PC-3 (cell line): ENCODE data around the gene IRAG1. TPM values are rescaled to one million over a fixed set of nuclear protein-coding genes. Genes with fewer than 3 reads are reported as not detected.

ENCODE experiments used
- ATAC-seq: fragments of 200-7000 bp; cut with Tn5 transposase; 2 replicates; pipeline ENCODE4 v1.9.1; 2020; ENCODE audit warnings: mild to moderate bottlenecking, moderate library complexity
- BruUV-seq: library from RNA; stranded (reverse); fragments of 400-500 nt; replicated peaks from 2 replicates; lab custom pipeline; 2021; lab: Mats Ljungman, UMichigan
- CTCF ChIA-PET: fragments of 300-600 bp; sonication (Branson Sonifier 250); formaldehyde crosslinking; loops from one replicate; lab custom pipeline; 2022; ENCODE audit warnings: antibody characterized with exemption; lab: Charles Lee
- POLR2A ChIA-PET: fragments of 300-600 bp; sonication (Branson Sonifier 250); formaldehyde crosslinking; loops from one replicate; lab custom pipeline; 2022; ENCODE audit warnings: antibody characterized with exemption; ENCODE audit not compliant: unreplicated experiment; lab: Charles Lee
- DNase-seq: peaks from one replicate; pipeline ENCODE4 v3.0.0-alpha.2; 2015
- H2AFZ ChIP-seq: fragments of 300-600 bp; sonication (generic); 2 replicates; pipeline ENCODE4 v1.6.0; 2016; ENCODE audit warnings: antibody characterized with exemption, low read length
- H3F3A ChIP-seq: fragments of 300-600 bp; sonication (generic); one replicate; pipeline ENCODE4 v1.6.0; 2017; ENCODE audit warnings: antibody characterized with exemption, low read length, control low read depth, mild to moderate bottlenecking; ENCODE audit not compliant: unreplicated experiment
- H3K27ac ChIP-seq: fragments of 300-600 bp; sonication (generic); 2 replicates; pipeline ENCODE4 v1.5.1; 2016; ENCODE audit warnings: mild to moderate bottlenecking, low read length
- H3K27me3 ChIP-seq: fragments of 300-600 bp; sonication (generic); 2 replicates; pipeline ENCODE4 v1.6.1; 2016; ENCODE audit warnings: low read length, mixed read lengths
- H3K36me3 ChIP-seq: fragments of 300-600 bp; sonication (generic); 2 replicates; pipeline ENCODE4 v1.6.1; 2016; ENCODE audit warnings: low read depth, mixed run types, low read length, mixed read lengths
- H3K4me1 ChIP-seq: fragments of 300-600 bp; sonication (generic); 2 replicates; pipeline ENCODE4 v1.5.1; 2016; ENCODE audit warnings: low read length; ENCODE audit not compliant: insufficient read depth
- H3K4me2 ChIP-seq: fragments of 300-600 bp; sonication (generic); 2 replicates; pipeline ENCODE4 v1.6.0; 2016; ENCODE audit warnings: low read length
- H3K4me3 ChIP-seq: fragments of 300-600 bp; sonication (generic); 2 replicates; pipeline ENCODE4 v1.5.1; 2016; ENCODE audit warnings: mild to moderate bottlenecking, low read length, mixed read lengths
- H3K79me2 ChIP-seq: fragments of 300-600 bp; sonication (generic); 2 replicates; pipeline ENCODE4 v1.6.1; 2017; ENCODE audit warnings: low read length, mixed read lengths
- H3K9ac ChIP-seq: fragments of 300-600 bp; sonication (generic); 2 replicates; pipeline ENCODE4 v1.6.0; 2016; ENCODE audit warnings: mild to moderate bottlenecking, low read length
- H3K9me2 ChIP-seq: fragments of 300-600 bp; sonication (generic); replicated peaks from 2 replicates; pipeline ENCODE4 v1.6.1; 2016; ENCODE audit warnings: mixed run types, low read length, mixed read lengths
- H3K9me3 ChIP-seq: fragments of 300-600 bp; sonication (generic); 2 replicates; pipeline ENCODE4 v1.6.1; 2016; ENCODE audit warnings: low read length, mixed read lengths
- H4K20me1 ChIP-seq: fragments of 300-600 bp; sonication (generic); 2 replicates; pipeline ENCODE4 v1.6.1; 2016; ENCODE audit warnings: low read length, mixed read lengths
- EZH2 ChIP-seq: fragments of 300-600 bp; sonication (generic); IDR thresholded peaks from one replicate; pipeline ENCODE4 v1.6.1; 2017; ENCODE audit warnings: antibody characterized with exemption, mild to moderate bottlenecking, low read length; ENCODE audit not compliant: unreplicated experiment
- EZH2phosphoT487 ChIP-seq: fragments of 300-600 bp; sonication (generic); IDR thresholded peaks from 2 replicates; pipeline ENCODE4 v1.6.1; 2018; ENCODE audit warnings: mild to moderate bottlenecking, antibody characterized with exemption, low read length, borderline replicate concordance
- intact Hi-C: fragments of 100-400 bp; cut with micrococcal nuclease; formaldehyde crosslinking; loops from 2 replicates; pipeline ENCODE4 v1.9.0; 2023
- total RNA-seq: library from RNA; depleted of rRNA; stranded (reverse); fragments of >200 nt; gene quantifications from 2 replicates; pipeline ENCODE4 v1.2.3, GENCODE V29; 2014
- TF ChIP-seq, protein P1 (sequence below): fragments of 300-600 bp; sonication (generic); conservative IDR thresholded peaks from 2 replicates; pipeline ENCODE4 v1.5.1; 2017; ENCODE audit warnings: antibody characterized with exemption, low read depth, mild to moderate bottlenecking, low read length

IRAG1 gene
- total RNA-seq, 1 experiment from 2014 or later = not detected

DNA sequence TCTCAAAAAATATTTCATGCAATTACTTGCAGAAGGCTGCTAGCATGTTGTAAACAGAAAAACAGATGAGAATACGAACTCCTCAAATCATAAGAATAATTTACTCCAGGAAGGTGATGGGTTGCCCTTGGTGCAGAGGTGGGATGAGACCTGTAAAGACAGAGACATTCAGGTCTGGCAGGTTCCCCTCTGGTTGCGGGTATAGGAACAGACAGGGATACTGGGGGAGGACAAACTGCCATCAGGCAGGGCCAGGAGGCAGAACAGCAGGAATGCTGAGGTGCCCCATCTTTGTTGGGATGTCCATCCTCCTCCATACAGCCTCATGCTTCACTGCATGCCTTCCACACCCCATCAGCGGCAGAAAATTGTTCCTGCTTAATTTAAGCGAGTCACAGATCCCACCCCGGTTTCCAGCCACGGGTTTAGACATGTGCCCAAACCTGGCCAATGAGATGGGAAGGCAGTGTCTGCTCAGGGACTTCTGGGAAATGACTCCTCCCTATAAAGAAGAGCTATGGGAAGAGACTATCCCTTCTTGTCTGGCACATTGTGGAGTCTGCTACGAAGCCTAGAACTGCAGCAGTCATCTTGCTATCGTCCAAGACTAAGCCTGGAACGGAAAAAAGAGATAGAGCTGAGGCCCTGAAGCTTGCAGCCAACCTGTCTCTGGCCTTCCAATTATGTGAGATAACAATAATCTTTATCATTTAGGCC is 23.1 kb upstream of the IRAG1 start:
- Histone ChIP-seq H3K9ac (no peak overlapping the region), H3K79me2 (no peaks in the 10 kb centered on the region), H3K4me1 (peaks cover 13% of the 10 kb centered on the region), H3K4me3 (no peak overlapping the region), H3K4me2 (0 out of 2 replicates have a peak overlapping the region, but pooled peaks have one; percentile 14), H3K36me3 (no peaks in the 10 kb centered on the region), H2AFZ (no peak overlapping the region), H3K9me2 (no peaks in the 10 kb centered on the region), H3K27ac (no peak overlapping the region), H3K27me3 (no peaks in the 10 kb centered on the region), H4K20me1 (no peaks in the 10 kb centered on the region), H3K9me3 (no peaks in the 10 kb centered on the region), H3F3A (no peaks in the 10 kb centered on the region)
- ATAC-seq = no peak
- intact Hi-C loops = no loop called here
- BruUV-seq = no TSS peak
- DNase-seq = no peak
- POLR2A ChIA-PET = no interaction called here
- TF ChIP-seq, protein P1, sequence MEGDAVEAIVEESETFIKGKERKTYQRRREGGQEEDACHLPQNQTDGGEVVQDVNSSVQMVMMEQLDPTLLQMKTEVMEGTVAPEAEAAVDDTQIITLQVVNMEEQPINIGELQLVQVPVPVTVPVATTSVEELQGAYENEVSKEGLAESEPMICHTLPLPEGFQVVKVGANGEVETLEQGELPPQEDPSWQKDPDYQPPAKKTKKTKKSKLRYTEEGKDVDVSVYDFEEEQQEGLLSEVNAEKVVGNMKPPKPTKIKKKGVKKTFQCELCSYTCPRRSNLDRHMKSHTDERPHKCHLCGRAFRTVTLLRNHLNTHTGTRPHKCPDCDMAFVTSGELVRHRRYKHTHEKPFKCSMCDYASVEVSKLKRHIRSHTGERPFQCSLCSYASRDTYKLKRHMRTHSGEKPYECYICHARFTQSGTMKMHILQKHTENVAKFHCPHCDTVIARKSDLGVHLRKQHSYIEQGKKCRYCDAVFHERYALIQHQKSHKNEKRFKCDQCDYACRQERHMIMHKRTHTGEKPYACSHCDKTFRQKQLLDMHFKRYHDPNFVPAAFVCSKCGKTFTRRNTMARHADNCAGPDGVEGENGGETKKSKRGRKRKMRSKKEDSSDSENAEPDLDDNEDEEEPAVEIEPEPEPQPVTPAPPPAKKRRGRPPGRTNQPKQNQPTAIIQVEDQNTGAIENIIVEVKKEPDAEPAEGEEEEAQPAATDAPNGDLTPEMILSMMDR = no peak
- TF ChIP-seq EZH2 (no peak), EZH2phosphoT487 (no peak)
- CTCF ChIA-PET = no interaction called here

DNA sequence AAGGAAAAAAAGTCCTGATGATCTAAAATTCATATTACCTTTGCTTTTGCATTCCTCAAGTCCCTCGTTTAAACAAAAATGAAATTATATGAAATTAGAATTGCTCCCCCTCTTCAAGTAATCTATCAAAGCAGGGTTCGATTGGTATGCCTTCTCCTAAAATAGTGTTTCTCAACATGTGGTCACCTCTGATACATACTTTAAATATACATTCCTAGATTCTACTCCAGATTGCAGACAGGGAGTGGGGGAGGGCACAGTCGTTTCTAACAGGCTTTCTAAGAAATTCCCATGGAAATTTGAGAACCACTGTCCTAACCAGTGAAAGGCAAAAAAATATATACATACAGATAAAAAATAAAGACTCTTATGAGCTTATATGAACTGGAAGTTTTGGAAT is 22.6 kb upstream of the IRAG1 start:
- ATAC-seq = no peak
- no peak overlapping the region for H3K27ac ChIP-seq
- 0 out of 2 replicates have a peak overlapping the region, but pooled peaks have one; percentile 14 for H3K4me2 ChIP-seq
- H3K36me3 ChIP-seq = no peaks in the 10 kb centered on the region
- H4K20me1 ChIP-seq = no peaks in the 10 kb centered on the region
- no peak overlapping the region for H3K4me3 ChIP-seq
- BruUV-seq = no TSS peak
- no peak overlapping the region for H2AFZ ChIP-seq
- POLR2A ChIA-PET = no interaction called here
- H3F3A ChIP-seq = no peaks in the 10 kb centered on the region
- no peaks in the 10 kb centered on the region for H3K9me2 ChIP-seq
- no peaks in the 10 kb centered on the region for H3K9me3 ChIP-seq
- H3K27me3 ChIP-seq = no peaks in the 10 kb centered on the region
- intact Hi-C loops = no loop called here
- DNase-seq = peak; percentile 65
- H3K79me2 ChIP-seq = no peaks in the 10 kb centered on the region
- CTCF ChIA-PET = no interaction called here
- peaks cover 13% of the 10 kb centered on the region for H3K4me1 ChIP-seq
- H3K9ac ChIP-seq = no peak overlapping the region
- TF ChIP-seq, protein P1 = no peak
- TF ChIP-seq EZH2phosphoT487 = no peak
- no peak for TF ChIP-seq EZH2

DNA sequence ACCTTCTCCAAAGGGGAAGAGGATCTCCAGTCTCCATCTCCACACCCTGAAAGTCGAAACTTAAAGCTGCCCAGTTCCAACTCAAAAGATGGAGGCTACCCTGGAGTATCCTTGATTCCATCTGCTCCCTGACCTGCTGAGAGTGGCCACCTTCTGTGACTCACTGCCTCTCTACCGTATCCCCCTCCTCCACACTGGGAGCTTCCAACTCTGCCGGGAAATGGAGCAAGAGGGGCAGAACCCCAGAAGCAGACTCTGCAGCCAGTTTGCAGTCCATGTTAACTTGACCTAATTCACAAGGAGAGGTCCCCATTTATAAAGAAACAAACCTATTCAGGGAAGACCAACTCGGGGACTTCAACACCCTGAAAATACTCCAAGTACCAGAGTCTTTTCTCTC is 22.0 kb upstream of the IRAG1 start:
- Histone ChIP-seq H3K79me2 (no peaks in the 10 kb centered on the region), H3F3A (no peaks in the 10 kb centered on the region), H3K9me3 (no peaks in the 10 kb centered on the region), H3K27ac (no peak overlapping the region), H3K9ac (no peak overlapping the region), H4K20me1 (no peaks in the 10 kb centered on the region), H3K4me3 (no peak overlapping the region), H3K4me1 (peaks cover 13% of the 10 kb centered on the region), H2AFZ (no peak overlapping the region), H3K27me3 (no peaks in the 10 kb centered on the region), H3K4me2 (no peak overlapping the region), H3K9me2 (no peaks in the 10 kb centered on the region), H3K36me3 (no peaks in the 10 kb centered on the region)
- CTCF ChIA-PET = no interaction called here
- no peak for ATAC-seq
- no peak for TF ChIP-seq EZH2phosphoT487
- no peak for DNase-seq
- BruUV-seq = no TSS peak
- intact Hi-C loops = no loop called here
- POLR2A ChIA-PET = no interaction called here
